GM15510 (cell line): Measurements from ENCODE around the gene UCK1.

Source experiments
- POLR2A ChIP-seq: IDR thresholded peaks from 3 replicates; pipeline ENCODE4 v1.6.1; 2011; ENCODE audit warnings: borderline replicate concordance; ENCODE audit not compliant: insufficient read length; ENCODE audit errors: extremely low read depth

The UCK1 gene

GRCh38 chr9:131494296-131494870 is 36.7 kb downstream of the UCK1 start:
- TF ChIP-seq POLR2A, result no peak

GRCh38 chr9:131492070-131492469 is 39.0 kb downstream of the UCK1 start:
- TF ChIP-seq POLR2A, result no peak

GRCh38 chr9:131491001-131491710 is 39.9 kb downstream of the UCK1 start:
- TF ChIP-seq POLR2A, result no peak

DNA sequence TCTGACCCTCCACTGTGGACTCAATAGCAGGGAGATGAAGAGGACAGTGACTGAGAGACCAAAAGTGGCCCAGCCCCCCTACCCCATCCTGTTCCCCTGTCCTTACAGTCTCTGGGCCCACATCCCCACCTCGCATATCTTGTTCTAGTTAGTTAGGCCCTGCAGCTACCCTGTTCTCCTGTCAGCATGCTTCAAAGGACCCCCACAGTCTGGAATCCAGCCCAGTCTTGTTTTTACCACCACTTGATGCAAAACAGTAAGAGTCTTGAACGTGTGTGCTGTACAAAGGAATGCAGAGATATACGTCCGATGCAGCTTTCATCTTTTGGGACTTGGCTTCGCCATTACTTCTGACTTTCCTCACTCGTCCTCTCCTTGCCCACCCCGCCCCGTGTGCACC is 40.5 kb downstream of the UCK1 start:
- no peak for TF ChIP-seq POLR2A

- TF ChIP-seq POLR2A, result no peak
These were observed 43.4 kb downstream of the UCK1 start for GRCh38 chr9:131487621-131488031.

DNA sequence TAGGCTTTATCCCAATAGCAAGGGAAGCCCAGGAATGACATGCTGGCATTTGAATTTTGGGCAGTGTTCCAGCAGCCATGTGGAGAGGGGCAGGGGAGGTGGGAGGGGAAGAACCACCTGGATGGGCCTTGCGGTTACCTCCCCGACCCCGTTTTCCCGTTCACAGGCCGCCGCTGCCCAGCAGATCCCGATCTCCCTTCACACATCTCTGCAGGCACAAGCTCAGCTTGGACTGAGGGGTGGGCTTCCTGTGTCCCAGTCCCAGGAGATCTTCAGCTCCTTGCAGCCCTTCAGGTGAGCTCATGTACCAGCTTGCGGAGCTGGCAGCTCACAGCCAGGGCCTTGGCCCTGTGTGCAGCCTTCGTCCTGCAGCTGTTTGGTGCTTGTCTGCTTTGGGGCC is 44.1 kb downstream of the UCK1 start:
- no peak for TF ChIP-seq POLR2A

DNA sequence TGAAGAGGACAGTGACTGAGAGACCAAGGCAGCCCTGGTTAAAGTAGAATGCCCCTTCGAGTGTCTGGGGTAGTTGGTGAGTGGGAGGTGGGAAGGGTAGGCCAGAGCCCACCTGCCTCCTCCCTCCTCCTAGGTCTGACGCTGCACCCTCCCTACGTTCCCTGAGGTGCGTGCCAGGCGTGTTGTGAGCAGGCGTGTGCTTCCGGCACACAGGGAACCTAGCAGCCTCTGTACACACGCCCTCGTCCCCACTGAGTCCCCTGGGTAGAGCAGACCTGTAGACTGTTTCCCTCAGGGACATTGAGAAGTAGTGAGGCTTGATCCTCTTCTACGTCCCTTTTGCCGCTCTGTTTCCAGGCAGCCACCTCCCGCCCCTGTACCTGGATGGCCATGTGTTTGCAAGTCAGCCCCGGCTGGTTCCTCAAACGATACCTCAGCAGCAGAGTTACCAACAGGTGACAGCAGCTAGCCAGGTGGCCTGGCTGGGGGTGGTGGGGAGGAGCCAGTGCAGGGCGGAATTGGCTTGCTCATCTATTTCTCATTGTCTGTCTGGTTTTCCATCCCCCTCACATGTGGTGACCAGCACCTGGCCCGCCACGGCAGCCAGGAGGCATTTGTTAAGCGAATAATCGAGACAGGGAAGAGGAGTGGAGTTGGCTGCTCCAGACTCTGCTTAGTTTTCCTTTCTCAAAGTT is 45.2 kb downstream of the UCK1 start:
- TF ChIP-seq POLR2A, result no peak

DNA sequence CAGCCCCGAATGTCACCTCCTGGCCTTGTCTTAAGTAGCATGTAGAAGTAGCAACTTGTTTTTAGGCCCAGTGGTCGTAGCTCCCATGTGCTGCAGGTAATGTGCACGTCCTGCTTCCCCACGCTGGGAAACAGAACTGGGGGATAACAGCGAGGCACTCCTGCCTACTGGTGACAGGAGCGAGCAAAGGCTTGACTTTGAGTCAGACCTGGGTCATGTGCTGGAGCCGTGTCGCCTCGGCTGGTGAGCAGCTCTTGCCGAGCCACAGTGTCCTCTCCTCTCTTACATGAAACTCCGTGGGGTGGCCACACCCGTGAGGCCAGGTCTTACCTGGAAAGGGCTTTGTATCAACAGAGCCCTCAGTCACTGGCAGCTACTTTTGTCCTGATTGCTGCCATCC is 45.9 kb downstream of the UCK1 start:
- no peak for TF ChIP-seq POLR2A

GRCh38 chr9:131484560-131485185 is 46.4 kb downstream of the UCK1 start:
- no peak for TF ChIP-seq POLR2A

DNA sequence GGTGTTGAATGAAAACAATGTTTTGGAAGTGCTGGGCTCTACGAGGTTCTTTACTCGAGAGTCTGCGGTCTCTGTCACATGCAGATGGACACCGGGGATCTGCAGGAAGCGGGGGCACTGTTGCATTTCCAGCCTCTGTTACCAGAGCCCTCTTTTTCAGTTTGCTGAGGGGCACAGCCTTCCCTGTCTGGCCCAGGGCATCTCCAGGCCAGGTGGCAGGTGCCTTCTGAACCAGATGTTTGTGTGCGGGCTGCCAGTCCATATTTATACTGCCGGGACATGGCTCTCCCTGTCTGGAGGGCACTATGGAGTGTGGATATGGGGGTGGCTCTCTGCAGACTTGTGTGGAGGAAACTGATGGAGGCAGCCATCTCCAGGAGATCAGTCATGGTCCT is 47.0 kb downstream of the UCK1 start:
- TF ChIP-seq POLR2A, result no peak

DNA sequence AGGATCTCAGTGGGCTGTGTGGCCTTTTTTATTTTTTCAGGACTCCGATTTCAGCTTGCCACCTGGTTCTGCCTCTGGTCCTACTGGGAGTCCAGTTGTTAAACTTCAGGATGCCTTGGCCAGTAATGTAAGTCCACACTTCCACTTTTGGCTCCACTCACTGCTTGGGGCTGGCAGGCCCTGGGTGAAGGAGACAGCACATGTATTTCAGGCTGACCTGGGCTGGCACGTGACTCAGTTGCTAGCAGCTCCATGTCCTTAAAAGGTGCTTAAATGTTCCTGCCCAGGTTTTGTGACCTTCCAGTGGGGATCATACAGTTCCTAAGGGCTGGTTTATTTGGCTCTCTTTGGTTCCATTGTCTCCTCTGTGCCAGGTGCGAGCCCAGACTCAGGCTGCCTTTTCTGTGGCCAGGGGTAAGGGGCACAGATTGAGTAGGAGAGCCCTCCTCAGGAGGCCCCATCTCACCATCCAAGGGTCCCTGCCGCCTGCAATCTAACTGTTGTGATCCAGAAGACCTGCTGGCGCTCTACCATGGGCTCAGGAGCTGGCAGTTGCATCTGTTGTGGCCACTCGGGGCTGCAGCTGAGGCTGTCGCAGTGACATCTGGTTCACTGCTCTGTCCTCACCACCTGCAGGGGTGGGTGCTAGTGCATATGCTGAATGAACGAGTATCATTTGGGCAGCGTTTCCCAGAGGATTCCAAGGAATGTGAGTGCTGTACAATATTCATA is 47.6 kb downstream of the UCK1 start:
- TF ChIP-seq POLR2A, result no peak

- TF ChIP-seq POLR2A, result no peak
These were observed 48.6 kb downstream of the UCK1 start for GRCh38 chr9:131482343-131483006.

DNA sequence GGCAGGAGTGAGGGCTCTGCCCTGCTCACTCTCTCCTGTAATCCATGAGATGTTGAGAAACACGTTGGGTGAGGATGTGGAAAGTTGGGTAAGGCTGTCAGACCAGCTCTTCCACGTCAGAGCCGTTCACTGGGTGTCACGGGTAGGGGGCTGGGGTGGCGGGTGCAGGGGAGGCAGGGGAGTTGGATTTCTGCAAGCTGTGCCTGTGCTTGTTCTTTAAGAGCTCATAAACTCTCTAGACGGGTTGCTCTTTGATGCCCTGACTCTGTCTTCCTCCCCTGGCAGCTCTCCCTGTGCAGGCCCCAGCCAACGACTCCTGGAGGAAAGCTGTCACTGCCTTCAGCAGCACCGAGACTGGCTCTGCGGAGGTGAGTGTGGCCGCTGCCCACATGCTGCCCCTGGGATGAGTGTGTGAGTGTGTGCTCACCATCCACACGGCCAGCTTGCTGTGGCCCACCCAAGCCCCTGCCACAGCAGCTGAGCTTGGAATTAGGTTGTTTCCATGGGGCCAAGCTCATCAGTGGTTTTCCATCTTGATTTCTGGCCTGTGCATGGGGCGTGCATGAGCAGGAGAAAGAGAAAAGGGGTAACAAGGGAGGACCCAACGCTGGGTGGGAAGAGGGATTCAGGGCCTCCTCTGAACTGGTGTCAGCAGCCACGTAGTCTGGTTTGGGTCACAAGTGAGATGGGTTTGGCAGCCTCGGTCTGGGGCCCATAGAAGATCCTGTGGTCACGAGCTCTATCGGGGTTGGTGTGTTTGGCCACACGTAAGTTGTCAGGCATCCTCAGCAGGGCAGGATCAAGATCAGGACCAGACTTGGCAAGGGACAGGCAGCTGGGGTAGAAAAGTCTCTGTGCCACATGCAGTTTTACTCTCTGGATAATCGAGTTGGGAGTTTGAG is 49.4 kb downstream of the UCK1 start:
- no peak for TF ChIP-seq POLR2A
